Cardiac fibroblast (primary cell): Measurements from ENCODE around the gene PPP4R3A.

ENCODE experiments used
- DNase-seq, 2 donors: peaks; one replicate each; pipeline versions ENCODE4 v3.0.0 to v3.0.0-alpha.2; 2010; ENCODE audit warnings: low read depth in 2 of 2
- H3K4me3 ChIP-seq, 2 donors: replicated peaks in 1 of 2; 1 replicate in 1 of 2; 2 replicates in 1 of 2; pipeline ENCODE4 v1.5.1; 2011; ENCODE audit warnings: low read depth in 2 of 2, low read length in 2 of 2, mild to moderate bottlenecking in 2 of 2, moderate library complexity in 1 of 2
- CTCF ChIP-seq: IDR thresholded peaks from one replicate; pipeline ENCODE4 v1.5.1; 2011; ENCODE audit warnings: low read depth, mild to moderate bottlenecking, low read length, inconsistent platforms

The PPP4R3A gene

GRCh38 chr14:91420686-91421085, 89.4 kb downstream of the PPP4R3A start:
- DNase-seq = no peak
- H3K4me3 ChIP-seq = no peak overlapping the region

GRCh38 chr14:91419451-91419850, 90.7 kb downstream of the PPP4R3A start:
- no peak overlapping the region for H3K4me3 ChIP-seq
- TF ChIP-seq CTCF = no peak

More at GRCh38 chr14:91420686-91421085, 89.4 kb downstream of the PPP4R3A start:
- no peak for TF ChIP-seq CTCF

GRCh38 chr14:91419044-91419397, 91.1 kb downstream of the PPP4R3A start:
- TF ChIP-seq CTCF = no peak
- DNase-seq = no peak
- H3K4me3 ChIP-seq = no peak overlapping the region

More at GRCh38 chr14:91419451-91419850, 90.7 kb downstream of the PPP4R3A start:
- DNase-seq = no peak

- peak overlapping the region; percentile 17 to 26 for H3K4me3 ChIP-seq
- peak; percentile 43 to 50 for DNase-seq
- peak; percentile 97 for TF ChIP-seq CTCF
Observed at GRCh38 chr14:91418387-91419043, 91.6 kb downstream of the PPP4R3A start.

GRCh38 chr14:91417983-91418386, 92.1 kb downstream of the PPP4R3A start:
- H3K4me3 ChIP-seq = peak overlapping the region; percentile 17 to 26
- TF ChIP-seq CTCF = no peak
- no peak for DNase-seq

- no peak for TF ChIP-seq CTCF
- DNase-seq = no peak
Observed at GRCh38 chr14:91417120-91417982, 92.8 kb downstream of the PPP4R3A start, which contains the start of gene CCDC88C. Gene CCDC88C (minus strand): TSS chr14:91417820. CDS start chr14:91417690, 130 bp downstream.

More at GRCh38 chr14:91417120-91417982, 92.8 kb downstream of the PPP4R3A start, which contains the start of gene CCDC88C:
- peak within 1 kb of the TSS; percentile 26 to 30 for H3K4me3 ChIP-seq
